SK-N-SH (cell line): ENCODE measurements around the gene SEMA4D. TPM values are rescaled to one million over a fixed set of nuclear protein-coding genes. Genes with fewer than 3 reads are reported as not detected.

Experiments
- CTCF ChIA-PET: fragments of 300-600, 350-600 bp; formaldehyde crosslinking; extraction: SDS; loops from one replicate; lab custom pipeline; 2021; lab: Yijun Ruan, JAX
- POLR2A ChIA-PET: fragments of 350-600 bp; sonication (Branson Sonifier 250); formaldehyde crosslinking; extraction: SDS; loops from one replicate; lab custom pipeline; 2020; ENCODE audit warnings: antibody characterized with exemption, inconsistent platforms; lab: Yijun Ruan, JAX
- DNase-seq: peaks from one replicate; pipeline ENCODE4 v3.0.0; 2012
- H2AFZ ChIP-seq: fragments of 200-600 bp; sonication (generic); 2 replicates; pipeline ENCODE4 v1.8.1; 2016; ENCODE audit warnings: antibody characterized with exemption, mild to moderate bottlenecking, low read depth
- H3F3A ChIP-seq: fragments of 200-600 bp; sonication (generic); replicated peaks from 2 replicates; pipeline ENCODE3; 2016; ENCODE audit warnings: antibody characterized with exemption, mild to moderate bottlenecking; ENCODE audit not compliant: insufficient read depth
- H3K27ac ChIP-seq, 2 experiments: fragments of 200-500 bp in 1 of 2; fragments of 200-600 bp in 1 of 2; sonication (Bioruptor generic) in 1 of 2; sonication (generic), shearing (Covaris generic) in 1 of 2; 2 replicates each; pipeline versions ENCODE4 v1.5.1 to v1.6.1; 2014 to 2016; ENCODE audit warnings: low read depth in 2 of 2, inconsistent platforms in 1 of 2, low read length in 1 of 2, mild to moderate bottlenecking in 1 of 2, mixed read lengths in 1 of 2
- H3K27me3 ChIP-seq: fragments of 200-600 bp; sonication (generic), shearing (Covaris generic); 2 replicates; pipeline ENCODE4 v1.6.1; 2016; ENCODE audit warnings: mixed run types; ENCODE audit not compliant: insufficient read depth
- H3K36me3 ChIP-seq, 2 experiments: fragments of 200-500 bp in 1 of 2; fragments of 200-600 bp in 1 of 2; sonication (Bioruptor generic) in 1 of 2; sonication (generic) in 1 of 2; replicated peaks in 1 of 2; 2 replicates each; pipeline versions ENCODE3 to v1.5.1; 2014 to 2016; ENCODE audit warnings: low read length in 1 of 2, mild to moderate bottlenecking in 1 of 2; ENCODE audit not compliant: insufficient read depth in 2 of 2, control insufficient read depth in 1 of 2
- H3K4me1 ChIP-seq, 2 experiments: fragments of 200-500 bp in 1 of 2; fragments of 200-600 bp in 1 of 2; sonication (Bioruptor generic) in 1 of 2; sonication (generic), shearing (Covaris generic) in 1 of 2; 2 replicates each; pipeline versions ENCODE4 v1.5.1 to v1.6.1; 2014 to 2016; ENCODE audit warnings: low read depth in 1 of 2, low read length in 1 of 2, mixed run types in 1 of 2; ENCODE audit not compliant: insufficient read depth in 2 of 2, control insufficient read depth in 1 of 2
- H3K4me2 ChIP-seq: fragments of 200-600 bp; sonication (generic), shearing (Covaris generic); 2 replicates; pipeline ENCODE4 v1.6.1; 2017; ENCODE audit warnings: mixed run types
- H3K4me3 ChIP-seq, 2 experiments: fragments of 200-500 bp in 1 of 2; fragments of 200-600 bp in 1 of 2; sonication (Bioruptor generic) in 1 of 2; sonication (generic), shearing (Covaris generic) in 1 of 2; 2 replicates each; pipeline versions ENCODE4 v1.5.1 to v1.8.1; 2014 to 2016; ENCODE audit warnings: low read depth in 2 of 2, inconsistent platforms in 1 of 2, low read length in 1 of 2, mild to moderate bottlenecking in 1 of 2, mixed read lengths in 1 of 2, moderate library complexity in 1 of 2
- H3K79me2 ChIP-seq: fragments of 200-600 bp; sonication (generic); 2 replicates; pipeline ENCODE4 v1.8.1; 2017; ENCODE audit warnings: mild to moderate bottlenecking; ENCODE audit not compliant: insufficient read depth
- H3K9ac ChIP-seq: fragments of 200-600 bp; sonication (generic); 2 replicates; pipeline ENCODE4 v1.6.1; 2017; ENCODE audit warnings: mixed run types
- H3K9me2 ChIP-seq: fragments of 200-600 bp; sonication (generic); 2 replicates; pipeline ENCODE4 v1.6.1; 2017; ENCODE audit warnings: mixed run types
- H3K9me3 ChIP-seq: fragments of 200-600 bp; sonication (generic); 2 replicates; pipeline ENCODE4 v1.6.1; 2017; ENCODE audit warnings: mixed run types, mild to moderate bottlenecking, moderate library complexity
- H4K20me1 ChIP-seq: fragments of 200-600 bp; sonication (generic); 2 replicates; pipeline ENCODE4 v1.6.1; 2017; ENCODE audit warnings: mild to moderate bottlenecking, mixed run types; ENCODE audit not compliant: insufficient read depth
- CTCF ChIP-seq: fragments of 200-600 bp; sonication (generic); IDR thresholded peaks from 2 replicates; pipeline ENCODE4 v1.6.1; 2017; ENCODE audit warnings: antibody characterized with exemption, mild to moderate bottlenecking, moderate library complexity
- ELF1 ChIP-seq: IDR thresholded peaks from 2 replicates; pipeline ENCODE4 v1.4.0; 2012
- EP300 ChIP-seq, 2 experiments: IDR thresholded peaks; 2 replicates each; pipeline versions ENCODE4 v1.4.0 to v1.6.1; 2012; ENCODE audit warnings: borderline replicate concordance in 1 of 2, low read depth in 1 of 2, low read length in 1 of 2
- FOSL2 ChIP-seq: IDR thresholded peaks from 2 replicates; pipeline ENCODE4 v1.4.0; 2012; ENCODE audit warnings: low read depth, mild to moderate bottlenecking, moderate library complexity, borderline replicate concordance
- FOXM1 ChIP-seq: IDR thresholded peaks from 2 replicates; pipeline ENCODE4 v1.4.0; 2012; ENCODE audit warnings: low read depth, mild to moderate bottlenecking
- GABPA ChIP-seq: IDR thresholded peaks from 2 replicates; pipeline ENCODE4 v1.4.0; 2012; ENCODE audit warnings: low read depth, mild to moderate bottlenecking
- MEF2A ChIP-seq: IDR thresholded peaks from 2 replicates; pipeline ENCODE4 v1.4.0; 2012; ENCODE audit warnings: low read depth, borderline replicate concordance
- NFIC ChIP-seq: IDR thresholded peaks from 2 replicates; pipeline ENCODE4 v1.4.0; 2012; ENCODE audit warnings: borderline replicate concordance
- RCOR1 ChIP-seq: fragments of 150-350 bp; IDR thresholded peaks from 2 replicates; pipeline ENCODE4 v1.6.1; 2017; ENCODE audit warnings: antibody characterized with exemption, low read length
- SMC3 ChIP-seq: IDR thresholded peaks from 2 replicates; pipeline ENCODE4 v1.6.1; 2012; ENCODE audit warnings: low read depth, low read length, improper control_type of control experiment
- TAF1 ChIP-seq: IDR thresholded peaks from 2 replicates; pipeline ENCODE4 v1.6.1; 2012; ENCODE audit warnings: low read depth, mild to moderate bottlenecking, low read length, moderate library complexity, borderline replicate concordance
- TCF12 ChIP-seq: IDR thresholded peaks from 2 replicates; pipeline ENCODE4 v1.4.0; 2012
- TEAD4 ChIP-seq: IDR thresholded peaks from 2 replicates; pipeline ENCODE4 v1.4.0; 2012; ENCODE audit warnings: mild to moderate bottlenecking, borderline replicate concordance; ENCODE audit not compliant: insufficient read depth
- YY1 ChIP-seq: IDR thresholded peaks from 2 replicates; pipeline ENCODE4 v1.4.0; 2012; ENCODE audit warnings: low read depth, mild to moderate bottlenecking
- WGBS: methylation state at CpG from one replicate; pipeline ENCODE4 v1.1.6; 2017; ENCODE audit warnings: low lambda C conversion rate; 5-methylcytosine and 5-hydroxymethylcytosine counted together
- polyA plus RNA-seq, 3 experiments: library from polyadenylated mRNA; depleted of rRNA; stranded (reverse); fragments of >200 nt; gene quantifications; 2 replicates each; pipeline ENCODE4 v1.2.3, GENCODE V29; 2012
- TF ChIP-seq, protein P1 (sequence below): IDR thresholded peaks from 2 replicates; pipeline ENCODE4 v1.6.1; 2012; ENCODE audit warnings: mild to moderate bottlenecking, low read depth, low read length, moderate library complexity
- TF ChIP-seq, protein P2 (sequence below): IDR thresholded peaks from 2 replicates; pipeline ENCODE4 v1.4.0; 2012; ENCODE audit warnings: low read depth, borderline replicate concordance

Gene SEMA4D
- polyA plus RNA-seq, 1 of the 3 experiments (the other 2 are of a cell fraction), result 4.8 TPM

- WGBS, result 79% methylated on average over 12 of the region's 12 CpGs
- Histone ChIP-seq H3K4me3 (no peak overlapping the region), H3K4me2 (no peak overlapping the region), H3K27me3 (no peaks in the 10 kb centered on the region; the same call in 1 of the 2 replicates), H3K36me3 (no peaks in the 10 kb centered on the region), H3K79me2 (no peaks in the 10 kb centered on the region), H3F3A (no peaks in the 10 kb centered on the region), H3K9me3 (no peaks in the 10 kb centered on the region), H4K20me1 (no peaks in the 10 kb centered on the region), H3K4me1 (peaks cover 0 to 33% of the 10 kb centered on the region in 2 experiments; a peak in 1 of 4 replicates), H3K9me2 (no peaks in the 10 kb centered on the region), H3K27ac (no peak overlapping the region), H2AFZ (no peak overlapping the region), H3K9ac (no peak overlapping the region)
- no peak for DNase-seq
- ChIA-PET POLR2A (no interaction called here), CTCF (no interaction called here)
- no peak for TF ChIP-seq TEAD4
- TF ChIP-seq, protein P1, sequence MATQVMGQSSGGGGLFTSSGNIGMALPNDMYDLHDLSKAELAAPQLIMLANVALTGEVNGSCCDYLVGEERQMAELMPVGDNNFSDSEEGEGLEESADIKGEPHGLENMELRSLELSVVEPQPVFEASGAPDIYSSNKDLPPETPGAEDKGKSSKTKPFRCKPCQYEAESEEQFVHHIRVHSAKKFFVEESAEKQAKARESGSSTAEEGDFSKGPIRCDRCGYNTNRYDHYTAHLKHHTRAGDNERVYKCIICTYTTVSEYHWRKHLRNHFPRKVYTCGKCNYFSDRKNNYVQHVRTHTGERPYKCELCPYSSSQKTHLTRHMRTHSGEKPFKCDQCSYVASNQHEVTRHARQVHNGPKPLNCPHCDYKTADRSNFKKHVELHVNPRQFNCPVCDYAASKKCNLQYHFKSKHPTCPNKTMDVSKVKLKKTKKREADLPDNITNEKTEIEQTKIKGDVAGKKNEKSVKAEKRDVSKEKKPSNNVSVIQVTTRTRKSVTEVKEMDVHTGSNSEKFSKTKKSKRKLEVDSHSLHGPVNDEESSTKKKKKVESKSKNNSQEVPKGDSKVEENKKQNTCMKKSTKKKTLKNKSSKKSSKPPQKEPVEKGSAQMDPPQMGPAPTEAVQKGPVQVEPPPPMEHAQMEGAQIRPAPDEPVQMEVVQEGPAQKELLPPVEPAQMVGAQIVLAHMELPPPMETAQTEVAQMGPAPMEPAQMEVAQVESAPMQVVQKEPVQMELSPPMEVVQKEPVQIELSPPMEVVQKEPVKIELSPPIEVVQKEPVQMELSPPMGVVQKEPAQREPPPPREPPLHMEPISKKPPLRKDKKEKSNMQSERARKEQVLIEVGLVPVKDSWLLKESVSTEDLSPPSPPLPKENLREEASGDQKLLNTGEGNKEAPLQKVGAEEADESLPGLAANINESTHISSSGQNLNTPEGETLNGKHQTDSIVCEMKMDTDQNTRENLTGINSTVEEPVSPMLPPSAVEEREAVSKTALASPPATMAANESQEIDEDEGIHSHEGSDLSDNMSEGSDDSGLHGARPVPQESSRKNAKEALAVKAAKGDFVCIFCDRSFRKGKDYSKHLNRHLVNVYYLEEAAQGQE, result no peak
- TF ChIP-seq, protein P2, sequence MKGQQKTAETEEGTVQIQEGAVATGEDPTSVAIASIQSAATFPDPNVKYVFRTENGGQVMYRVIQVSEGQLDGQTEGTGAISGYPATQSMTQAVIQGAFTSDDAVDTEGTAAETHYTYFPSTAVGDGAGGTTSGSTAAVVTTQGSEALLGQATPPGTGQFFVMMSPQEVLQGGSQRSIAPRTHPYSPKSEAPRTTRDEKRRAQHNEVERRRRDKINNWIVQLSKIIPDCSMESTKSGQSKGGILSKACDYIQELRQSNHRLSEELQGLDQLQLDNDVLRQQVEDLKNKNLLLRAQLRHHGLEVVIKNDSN, result no peak
Measured at GRCh38 chr9:89501311-89501898, 3.5 kb upstream of the SEMA4D start.

- Histone ChIP-seq H4K20me1 (no peaks in the 10 kb centered on the region), H3K27me3 (no peaks in the 10 kb centered on the region; the same call in 1 of the 2 replicates), H3K9me3 (no peaks in the 10 kb centered on the region), H3K9ac (no peak overlapping the region), H3K4me3 (no peak overlapping the region), H3K27ac (no peak overlapping the region), H3K4me1 (peaks cover 0 to 41% of the 10 kb centered on the region in 2 experiments; a peak in 1 of 4 replicates), H3K4me2 (no peak overlapping the region), H3K36me3 (no peaks in the 10 kb centered on the region), H2AFZ (no peak overlapping the region), H3K9me2 (no peaks in the 10 kb centered on the region), H3K79me2 (no peaks in the 10 kb centered on the region), H3F3A (no peaks in the 10 kb centered on the region)
- CTCF ChIA-PET, result no interaction called here
- no peak for TF ChIP-seq TCF12
- no peak for TF ChIP-seq YY1
- TF ChIP-seq SMC3, result no peak
- no peak for TF ChIP-seq GABPA
- TF ChIP-seq TEAD4, result no peak
- TF ChIP-seq FOXM1, result no peak
- no peak for TF ChIP-seq RCOR1
- no peak for TF ChIP-seq CTCF
- TF ChIP-seq FOSL2, result no peak
- TF ChIP-seq TAF1, result no peak
- no peak for TF ChIP-seq NFIC
- TF ChIP-seq MEF2A, result no peak
- TF ChIP-seq, protein P2, result no peak
- no peak for TF ChIP-seq EP300 (IDR thresholded peaks at IDR 0.05; ENCODE audit: borderline replicate concordance in 1 of 2, low read depth in 1 of 2, low read length in 1 of 2)
- TF ChIP-seq ELF1, result no peak
- WGBS, result 95% methylated on average over 4 of the region's 5 CpGs
- no peak for DNase-seq
- POLR2A ChIA-PET, result no interaction called here
Measured at GRCh38 chr9:89500008-89500407, 2.1 kb upstream of the SEMA4D start.
